NCI-H1417 (cell line): ENCODE measurements around the gene MOCOS.

Experiments
- DNase-seq, 3 experiments: peaks; one replicate each; lab custom pipeline; 2025; lab: John Stamatoyannopoulos, UW

Gene MOCOS

GRCh38 chr18:36177913-36178312, 9.4 kb upstream of the MOCOS start:
- DNase-seq: no peak

- no peak for DNase-seq
Measured at GRCh38 chr18:36179562-36180355, 7.5 kb upstream of the MOCOS start.

- DNase-seq: no peak
Measured at GRCh38 chr18:36181441-36181840, 5.9 kb upstream of the MOCOS start.

- DNase-seq: no peak
Measured at GRCh38 chr18:36181898-36182506, 5.3 kb upstream of the MOCOS start.

GRCh38 chr18:36183033-36183432, 4.3 kb upstream of the MOCOS start:
- DNase-seq: no peak

- DNase-seq: no peak
Measured at GRCh38 chr18:36183987-36184386, 3.3 kb upstream of the MOCOS start.

GRCh38 chr18:36185157-36185556, 2.1 kb upstream of the MOCOS start:
- DNase-seq: no peak

GRCh38 chr18:36185901-36186460, 1.3 kb upstream of the MOCOS start:
- DNase-seq: no peak

GRCh38 chr18:36186461-36187192, 670 bp upstream of the MOCOS start:
- no peak for DNase-seq

- no peak for DNase-seq
Measured at GRCh38 chr18:36187826-36188721, 777 bp downstream of the MOCOS start.

- DNase-seq: no peak
Measured at GRCh38 chr18:36188916-36189315, 1.6 kb downstream of the MOCOS start.

- no peak for DNase-seq
Measured at GRCh38 chr18:36189486-36189885, 2.2 kb downstream of the MOCOS start.

GRCh38 chr18:36191286-36191685, 4.0 kb downstream of the MOCOS start:
- DNase-seq: no peak

- DNase-seq: no peak
Measured at GRCh38 chr18:36191711-36192110, 4.4 kb downstream of the MOCOS start.

- no peak for DNase-seq
Measured at GRCh38 chr18:36194600-36195315, 7.5 kb downstream of the MOCOS start.

- DNase-seq: no peak
Measured at GRCh38 chr18:36195427-36196122, 8.3 kb downstream of the MOCOS start.

- peak in 1 of 3 experiments; percentile 29 for DNase-seq
Measured at GRCh38 chr18:36196238-36196995, 9.1 kb downstream of the MOCOS start.

- DNase-seq: no peak
Measured at GRCh38 chr18:36197511-36198166, 10.3 kb downstream of the MOCOS start.

GRCh38 chr18:36199691-36200295, 12.5 kb downstream of the MOCOS start:
- DNase-seq: no peak
